NOMO-1 (cell line): ENCODE results near the gene DPYSL3.

Experiments
- DNase-seq, 2 experiments: peaks; one replicate each; lab custom pipeline; 2025; ENCODE audit not compliant: unreplicated experiment in 2 of 2; lab: John Stamatoyannopoulos, UW

The DPYSL3 gene

DNA sequence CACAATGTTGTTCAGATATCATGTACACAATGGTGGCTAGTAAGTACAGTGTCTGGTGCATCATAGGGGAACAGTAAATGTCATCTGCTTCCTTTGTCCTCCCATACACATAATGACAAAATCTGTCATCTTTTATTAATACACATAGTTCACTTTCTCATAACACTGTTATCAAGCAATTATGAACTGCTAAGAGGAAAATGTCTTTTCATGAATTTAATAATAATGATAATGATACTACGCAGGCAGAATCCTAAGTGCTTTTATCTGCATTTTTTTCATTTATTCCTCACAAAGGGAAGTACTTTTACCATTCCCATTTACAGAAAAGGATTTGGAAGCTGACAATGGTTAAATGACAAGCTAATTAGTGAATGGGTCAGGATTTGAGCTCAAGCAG lies 35.7 kb downstream of the DPYSL3 start:
- no peak for DNase-seq

DNA sequence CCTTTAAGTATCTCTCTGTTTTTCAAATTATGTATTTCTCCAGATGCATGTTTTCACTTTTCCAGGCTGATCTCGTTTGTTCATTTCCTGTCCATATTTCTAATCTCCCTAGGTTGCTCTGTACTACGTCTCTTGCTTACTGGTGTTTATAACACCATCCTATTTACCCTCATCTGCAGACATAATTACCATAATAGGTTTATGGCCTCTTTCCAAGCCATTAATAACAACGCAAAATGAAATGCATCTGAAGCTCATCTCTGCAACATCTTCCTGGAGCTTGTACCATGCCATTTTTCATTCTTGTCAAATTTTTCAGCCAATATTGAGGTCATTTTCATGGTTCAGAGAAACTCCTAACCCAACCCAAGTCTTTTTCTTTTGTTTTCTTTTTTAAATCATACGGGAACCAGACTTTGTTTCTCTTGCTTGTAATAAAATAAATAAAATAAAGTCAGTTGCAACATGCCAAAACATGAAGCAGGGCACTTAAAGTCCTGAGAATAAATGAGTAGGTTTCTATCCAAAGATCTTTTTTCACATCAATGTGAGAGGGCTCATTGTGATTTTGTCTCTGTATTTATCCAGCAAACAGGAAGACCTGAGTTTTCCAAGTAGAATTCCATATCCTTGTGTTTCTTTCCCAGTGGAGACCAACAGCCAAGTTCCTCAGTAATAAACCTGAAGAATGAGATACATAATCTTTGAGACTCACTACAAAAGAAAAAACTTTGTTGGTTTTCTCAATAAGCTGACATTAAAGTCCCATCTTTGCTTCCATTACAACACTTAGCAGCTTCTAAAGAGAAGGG lies 37.0 kb downstream of the DPYSL3 start:
- no peak for DNase-seq

DNA sequence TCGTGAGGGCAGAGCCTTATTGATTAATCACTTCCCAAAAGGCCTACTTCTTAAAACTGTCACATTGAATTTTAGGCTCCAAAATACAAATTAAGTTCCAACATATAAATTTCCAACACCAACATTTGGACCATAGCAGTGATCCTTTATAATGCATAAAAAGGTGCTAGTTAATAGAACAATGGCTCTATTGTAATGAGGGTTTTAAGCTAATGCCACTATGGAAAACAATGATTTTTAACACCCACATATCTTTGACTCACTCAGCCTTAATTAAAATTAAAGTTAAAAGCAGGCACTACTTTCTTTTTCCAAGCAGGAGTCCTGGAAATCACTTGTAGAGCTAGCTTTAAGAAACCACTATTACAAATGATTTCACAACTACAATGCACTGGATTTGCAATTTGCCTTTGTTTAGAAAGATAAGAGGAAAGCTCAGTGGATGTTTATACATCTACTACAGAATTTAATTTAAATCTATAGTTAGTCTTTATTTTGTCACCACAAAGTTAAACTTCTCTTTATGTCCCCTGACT lies 41.8 kb downstream of the DPYSL3 start:
- DNase-seq = no peak

DNA sequence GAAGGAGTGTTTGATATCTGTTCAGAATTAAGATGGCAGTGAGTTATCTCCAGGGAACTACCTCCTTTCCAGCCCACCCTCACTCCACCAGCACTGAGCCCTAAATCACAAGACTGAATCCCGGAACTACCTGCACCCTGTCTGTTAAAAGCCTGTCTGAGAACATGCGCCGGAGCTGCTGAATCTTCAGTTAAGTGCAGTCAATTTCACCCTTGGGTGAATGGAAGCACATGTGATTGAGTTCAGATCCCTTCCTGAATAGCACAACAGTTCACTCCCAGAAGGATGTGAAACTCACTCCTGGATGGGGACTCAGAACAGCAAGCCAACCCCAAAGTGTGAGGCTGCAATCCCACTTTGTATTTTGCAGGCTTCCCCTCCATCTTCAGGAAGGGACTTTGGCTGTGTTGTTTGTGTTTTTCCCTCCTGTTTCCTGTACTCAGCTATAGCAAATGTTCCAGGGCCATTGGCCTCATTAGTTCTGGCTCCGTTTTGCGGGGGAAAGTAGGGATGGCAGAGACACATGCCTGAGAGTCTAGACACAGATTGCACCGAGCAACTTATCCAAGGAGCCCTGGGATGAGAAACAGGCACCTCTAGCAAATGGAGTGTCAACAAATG lies 43.4 kb downstream of the DPYSL3 start:
- no peak for DNase-seq

DNA sequence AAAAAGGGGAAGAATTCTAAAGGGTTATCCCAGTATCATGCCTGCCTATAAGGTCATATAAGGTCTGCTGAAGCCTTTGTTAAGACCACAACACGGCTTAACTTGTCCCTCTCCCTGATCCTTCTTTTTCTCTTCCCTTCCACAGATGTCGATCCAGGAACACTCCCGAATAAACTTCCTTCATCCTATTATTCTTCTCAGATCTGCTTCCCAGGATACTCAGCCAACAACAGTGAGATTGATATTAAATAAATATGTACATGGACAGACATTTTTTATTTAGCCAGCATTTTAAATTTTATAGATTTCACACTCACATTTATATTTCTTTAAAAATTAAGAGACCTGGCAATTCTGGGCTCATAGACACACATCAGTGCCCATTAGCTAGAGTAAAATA lies 44.1 kb downstream of the DPYSL3 start:
- no peak for DNase-seq

DNA sequence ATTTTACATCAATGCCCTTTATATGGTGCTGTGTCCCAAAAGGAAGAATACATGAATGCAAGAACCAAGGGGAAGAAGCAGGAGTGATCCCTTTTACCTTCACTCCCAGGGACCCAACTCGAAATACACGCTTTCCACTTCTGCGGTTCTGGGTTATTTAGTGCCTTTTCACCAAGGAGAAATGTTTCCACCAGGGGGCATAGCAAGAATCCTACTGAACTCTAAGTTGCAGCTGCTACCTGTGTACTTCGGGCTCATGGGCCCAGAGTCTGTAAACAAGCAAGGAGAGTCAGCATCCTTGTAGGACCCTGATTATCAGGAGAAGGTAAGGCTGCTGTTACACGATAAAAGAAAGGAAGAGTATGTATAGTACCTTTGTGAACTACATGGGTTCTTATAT lies 45.7 kb downstream of the DPYSL3 start:
- no peak for DNase-seq

DNA sequence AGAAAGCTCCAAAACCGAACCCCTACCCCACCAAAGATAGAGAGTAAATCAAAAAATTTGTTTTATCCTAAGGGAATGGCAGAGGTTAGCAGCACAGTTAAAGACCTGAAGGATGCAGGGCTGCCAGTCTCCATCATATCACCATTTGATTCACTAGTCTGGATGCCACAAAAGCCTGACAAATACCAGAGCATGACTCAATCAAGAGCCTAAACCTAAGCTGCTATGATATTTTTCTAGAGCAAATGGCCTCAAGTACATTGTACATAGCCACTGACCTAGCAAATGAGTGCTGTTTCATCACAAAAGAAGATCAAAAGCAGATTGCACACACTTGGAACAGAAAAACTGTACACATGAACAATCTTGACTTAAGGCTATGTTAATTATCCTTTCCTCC lies 48.0 kb downstream of the DPYSL3 start:
- no peak for DNase-seq

DNA sequence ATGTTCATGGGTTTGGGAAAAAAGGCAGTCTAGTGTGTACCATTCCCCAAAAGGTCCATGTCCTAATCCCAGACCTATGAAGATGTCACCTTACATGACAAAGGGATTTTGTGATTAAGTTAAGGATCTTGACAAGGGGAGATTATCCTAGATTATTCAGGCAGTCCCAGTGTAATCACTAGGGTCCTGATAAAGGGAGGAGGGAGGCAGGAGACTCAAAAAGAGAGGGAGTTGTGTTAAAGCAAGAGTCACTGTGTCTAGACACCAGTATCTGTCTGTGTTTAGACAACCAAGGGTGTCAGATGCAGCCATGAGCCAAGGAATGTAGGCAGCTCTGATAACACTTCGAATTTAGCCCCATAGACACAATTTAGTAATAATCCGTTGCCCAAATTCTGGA lies 49.5 kb downstream of the DPYSL3 start:
- no peak for DNase-seq

DNA sequence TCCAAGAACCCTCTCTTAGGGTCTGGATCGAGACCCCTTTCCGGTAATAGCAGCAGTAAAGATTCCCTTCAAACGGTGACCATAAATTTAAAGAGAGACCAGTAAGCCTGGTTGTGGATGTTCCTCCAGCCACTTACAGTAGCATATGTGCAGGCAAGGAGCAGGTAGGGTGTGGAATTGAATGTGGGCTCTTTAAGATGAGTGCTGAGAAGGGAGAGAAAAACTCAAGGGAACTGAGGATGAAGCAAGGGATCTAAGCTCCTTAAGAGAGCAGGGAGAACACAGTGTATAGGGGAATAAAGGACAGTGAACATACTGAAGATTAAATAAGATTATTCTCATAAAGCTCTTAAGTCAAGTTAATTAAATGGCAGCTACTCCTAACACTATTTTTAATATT lies 51.3 kb downstream of the DPYSL3 start:
- no peak for DNase-seq

DNA sequence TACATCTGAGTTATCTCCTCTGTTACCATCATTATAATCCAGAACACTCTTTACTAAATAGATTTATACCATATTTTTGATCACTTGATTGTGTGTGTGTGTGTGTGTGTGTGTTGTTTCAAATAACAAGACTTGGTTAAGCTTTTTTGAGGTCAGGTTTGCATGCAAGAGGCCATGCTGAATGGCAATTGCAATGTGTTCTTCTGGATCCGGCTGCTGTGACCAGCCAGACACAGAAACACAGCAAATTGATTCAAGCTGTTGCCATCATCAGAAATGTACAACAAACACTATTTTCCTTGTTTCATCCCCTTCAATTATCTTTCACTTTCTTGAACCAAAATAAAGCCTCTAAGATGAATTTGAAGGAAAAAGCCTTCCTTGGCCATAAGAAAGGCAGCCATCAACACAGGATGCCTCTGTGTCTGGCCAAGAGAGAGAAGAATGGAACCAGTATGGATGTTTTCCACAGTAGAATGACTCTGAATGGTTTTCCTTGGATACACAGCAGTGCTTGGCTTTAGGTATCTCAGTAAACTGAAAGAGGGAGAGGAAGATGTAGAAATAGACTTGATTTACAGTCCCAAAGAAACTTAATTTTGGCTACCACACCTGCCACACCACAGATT lies 53.9 kb downstream of the DPYSL3 start:
- DNase-seq = no peak

DNA sequence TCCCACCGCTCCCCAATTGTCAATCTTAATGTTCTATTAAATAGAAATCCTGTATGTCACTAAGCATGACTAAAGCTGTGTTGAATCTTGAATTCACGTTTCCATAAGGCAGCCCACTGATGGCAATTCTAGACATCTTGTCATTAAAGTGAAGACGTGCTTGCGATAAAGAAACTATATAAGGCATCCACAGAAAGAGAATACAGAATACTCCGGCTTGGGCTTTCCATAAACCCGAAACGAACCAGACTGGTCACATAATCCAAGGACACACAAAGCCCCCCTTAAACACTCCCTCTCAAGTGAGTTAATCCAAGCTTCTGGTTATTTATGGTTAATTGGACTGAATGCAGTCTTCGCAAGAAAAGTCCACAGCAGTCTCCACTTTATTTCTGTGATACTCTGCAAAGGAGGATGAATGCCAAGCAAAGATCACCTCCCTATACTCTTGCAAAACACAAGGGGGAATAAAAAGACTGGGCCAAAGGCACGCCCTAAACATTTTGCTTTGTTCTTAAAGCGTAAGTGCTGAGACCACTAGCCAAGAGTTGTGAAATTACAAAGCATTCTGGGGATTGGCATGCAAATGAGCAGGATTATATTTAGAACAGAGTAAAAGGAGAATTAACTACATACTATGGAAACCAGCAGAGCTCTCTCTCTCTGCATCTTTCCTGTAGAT lies 54.7 kb downstream of the DPYSL3 start:
- peak; percentile 86 to 87 for DNase-seq

DNA sequence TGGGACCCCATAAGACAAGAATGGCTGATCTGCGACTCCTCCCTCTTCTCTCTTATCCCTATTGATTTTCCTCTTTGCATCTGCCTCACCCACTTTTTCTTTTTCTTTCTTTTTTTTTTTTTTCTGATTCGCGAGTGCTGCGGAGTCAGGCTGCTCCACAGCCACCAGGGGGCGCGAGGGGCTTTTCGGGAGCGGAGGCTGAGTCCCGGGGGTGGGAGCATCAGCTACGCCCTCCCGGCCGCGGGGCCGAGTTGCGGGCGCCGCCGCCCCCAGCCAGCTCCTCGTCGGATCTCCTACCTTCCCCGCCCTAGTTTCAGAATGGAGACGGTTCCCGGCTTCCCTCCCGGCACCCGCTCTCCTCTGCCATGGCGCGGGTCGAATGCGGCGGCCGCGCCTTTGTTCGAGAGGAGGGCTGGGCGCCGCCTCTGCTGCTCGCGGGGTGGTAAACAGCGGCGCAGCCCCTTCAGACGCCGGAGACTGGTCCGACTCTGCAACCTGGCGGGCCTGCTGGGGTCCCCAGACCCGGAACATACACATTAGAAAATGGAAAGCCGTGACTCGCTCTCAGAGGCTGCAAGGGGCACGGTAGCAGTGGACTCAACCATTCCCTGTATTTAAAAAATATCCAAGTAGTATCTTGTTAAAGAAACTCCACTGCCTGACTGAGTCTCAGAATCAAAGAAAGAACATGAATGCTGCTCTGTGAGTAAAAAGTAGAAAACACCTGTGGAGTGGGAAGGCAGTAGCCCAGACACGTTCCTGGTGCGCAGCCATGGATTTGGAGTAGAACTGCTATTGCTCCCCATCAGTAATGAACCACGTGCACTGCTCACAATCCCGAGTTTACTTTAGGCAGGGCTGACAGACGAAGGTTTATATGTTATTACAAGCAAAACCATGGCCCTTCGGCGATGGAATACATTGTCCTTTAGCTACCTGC lies 55.7 kb downstream of the DPYSL3 start:
- DNase-seq = peak; percentile 58 to 60

DNA sequence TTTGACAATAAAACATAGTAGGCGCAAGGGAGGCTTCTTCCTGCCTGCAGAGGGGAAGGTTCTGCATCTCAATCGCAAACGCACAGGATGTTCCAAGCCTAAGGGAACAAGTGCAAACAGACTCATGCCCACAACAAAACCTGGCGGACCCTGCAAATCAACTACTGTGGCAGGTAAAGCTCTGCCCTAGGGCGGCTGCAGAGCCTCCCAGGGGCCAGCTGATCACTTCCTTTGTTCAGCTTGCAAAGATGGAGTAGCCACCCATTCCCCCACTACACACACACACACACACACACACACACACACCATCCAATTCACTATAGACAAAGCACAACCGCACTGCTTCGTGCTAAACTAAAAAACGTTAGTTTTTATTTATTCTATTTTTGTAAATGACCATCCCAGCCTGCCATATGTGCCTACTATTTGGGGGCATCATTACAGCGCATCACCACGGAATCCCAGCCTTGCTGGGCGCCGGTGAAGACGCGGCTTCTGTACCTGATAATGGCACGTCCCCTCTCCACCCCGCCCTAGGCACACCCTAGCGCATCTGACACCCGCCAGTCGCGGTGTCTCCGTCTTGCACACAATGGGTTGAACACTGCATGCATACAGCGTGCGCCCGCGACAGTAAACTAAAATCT lies 57.6 kb downstream of the DPYSL3 start:
- DNase-seq = no peak

DNA sequence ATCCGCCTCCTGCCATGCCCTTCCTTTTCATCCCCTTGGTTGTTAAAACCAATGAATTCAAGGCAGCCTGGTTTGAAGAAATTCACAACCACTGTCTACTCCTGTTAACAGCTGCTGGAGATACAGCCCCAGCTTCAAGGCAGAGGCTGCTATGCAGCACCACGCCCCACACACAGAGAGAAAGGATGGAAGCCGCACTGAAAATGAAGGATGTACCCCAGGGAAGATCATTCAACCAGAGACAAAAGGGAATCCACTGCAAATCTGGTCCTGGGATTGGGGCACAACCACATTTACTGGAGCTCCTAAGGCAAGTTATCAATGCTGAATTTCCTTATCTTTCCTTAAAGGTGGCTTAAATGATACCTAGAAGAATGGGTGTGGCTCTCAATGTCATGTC lies 58.7 kb downstream of the DPYSL3 start:
- no peak for DNase-seq

DNA sequence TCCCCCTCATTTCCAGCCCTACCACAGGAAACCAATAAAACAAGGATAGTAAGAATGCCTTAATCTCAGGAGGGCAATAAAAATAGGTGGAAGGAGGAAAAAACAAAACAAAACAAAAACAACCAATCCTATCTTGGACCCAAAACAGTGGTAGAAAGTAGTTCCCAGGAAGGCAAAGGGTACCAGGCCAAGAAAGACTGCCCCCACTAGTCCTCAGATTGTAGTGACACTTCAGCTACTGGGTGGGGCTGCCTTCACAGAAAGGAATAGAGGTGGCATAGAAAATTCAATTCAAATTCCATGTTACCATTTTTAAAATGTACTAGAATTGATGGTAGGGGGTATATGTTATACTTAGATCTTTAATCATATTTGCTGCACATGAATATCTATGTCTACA lies 59.3 kb downstream of the DPYSL3 start:
- DNase-seq = no peak

DNA sequence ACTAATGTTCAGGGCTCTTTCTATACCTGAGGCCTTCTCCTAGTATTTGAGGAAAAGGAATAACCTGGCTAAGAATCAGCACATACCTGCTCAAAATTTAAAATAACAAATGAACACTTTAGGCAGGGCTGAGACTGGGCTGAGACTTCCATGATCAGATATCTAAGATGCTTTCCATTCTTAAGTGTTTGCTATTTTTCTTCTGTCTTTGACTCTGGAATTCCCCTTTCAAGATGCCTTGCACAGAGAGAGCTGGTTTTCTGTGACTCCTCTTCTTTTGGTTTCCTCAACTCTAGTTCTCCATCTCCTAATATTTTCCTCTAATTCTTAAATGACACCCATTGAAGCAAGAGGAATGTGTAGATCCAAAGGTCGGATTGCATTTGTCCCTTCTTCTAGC lies 61.1 kb downstream of the DPYSL3 start:
- no peak for DNase-seq

DNA sequence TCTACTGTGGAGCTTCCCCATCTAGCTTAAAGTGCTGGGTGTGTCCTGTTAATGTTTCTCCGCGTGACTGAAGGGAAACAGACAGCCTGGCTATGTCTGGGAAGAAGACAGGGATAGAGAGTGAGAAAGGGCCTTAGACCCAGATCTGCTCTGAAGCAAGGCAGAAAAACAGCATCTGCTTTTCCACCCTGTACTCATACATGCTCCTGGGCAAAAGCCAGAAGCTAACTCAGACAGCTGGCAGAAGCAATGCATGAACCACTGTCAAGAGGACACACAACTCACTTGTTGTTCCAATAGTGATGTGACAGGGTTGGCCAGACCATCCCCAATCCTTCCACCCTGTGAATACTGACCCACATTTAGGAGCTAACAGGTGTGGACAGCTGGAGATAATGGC lies 63.3 kb downstream of the DPYSL3 start:
- no peak for DNase-seq

DNA sequence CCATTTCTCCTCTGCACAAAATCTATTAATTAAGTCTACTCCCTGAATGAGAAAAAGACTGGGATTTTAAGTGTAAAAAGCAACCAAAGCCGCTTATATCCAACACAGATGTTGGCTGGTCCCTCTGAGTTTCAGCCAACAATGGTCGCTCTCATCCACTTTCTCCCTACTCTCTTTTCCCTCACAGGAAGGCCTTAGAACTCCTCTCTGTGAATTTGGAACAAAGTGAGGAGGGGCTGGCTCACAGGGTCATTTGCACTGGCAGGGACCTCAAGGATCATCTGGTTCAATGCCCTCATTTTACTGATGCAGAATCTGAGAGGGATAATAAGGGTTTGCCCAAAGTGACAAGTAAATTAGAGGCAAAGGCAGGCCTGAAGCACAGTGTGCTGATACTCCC lies 64.0 kb downstream of the DPYSL3 start:
- no peak for DNase-seq

DNA sequence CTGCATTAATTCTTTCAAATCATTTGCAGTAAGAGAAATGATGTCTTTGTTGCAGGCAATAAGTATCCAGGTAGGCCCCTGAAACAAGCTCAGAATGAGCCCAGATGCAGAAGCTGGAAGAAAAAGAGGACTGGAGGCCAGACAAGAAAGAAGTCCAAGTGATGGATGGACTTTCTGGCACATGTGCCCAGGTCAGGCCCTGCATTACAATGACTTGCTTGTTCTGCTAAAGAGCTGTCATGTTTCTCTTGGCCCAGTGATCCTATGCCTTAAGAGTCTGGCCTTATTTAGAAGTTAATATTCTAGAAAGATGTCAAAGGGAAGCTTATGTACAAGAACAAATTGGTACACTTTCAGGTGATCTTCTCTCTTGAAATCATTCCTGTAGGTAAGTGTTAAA lies 64.8 kb downstream of the DPYSL3 start:
- DNase-seq = no peak

DNA sequence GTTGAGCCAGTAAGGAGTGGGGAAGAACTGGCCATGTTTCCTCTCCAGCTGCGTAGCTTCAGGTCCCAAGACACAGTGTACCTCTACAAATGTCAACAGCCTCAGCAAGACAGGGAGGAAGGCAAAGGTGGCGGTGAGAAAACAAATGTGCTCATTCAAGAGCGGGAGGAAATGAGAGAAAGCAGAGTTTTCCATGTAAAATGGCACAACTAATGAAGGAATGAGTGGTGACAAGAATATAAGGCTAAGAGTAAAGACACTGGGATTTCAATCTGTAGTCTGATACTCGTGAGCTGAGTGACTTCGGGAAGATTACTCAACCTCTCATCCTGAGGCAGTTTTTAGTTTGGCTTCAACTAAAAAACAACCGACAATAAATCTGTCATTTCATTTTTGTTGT lies 67.6 kb downstream of the DPYSL3 start:
- no peak for DNase-seq
